HG02588 (cell line): ENCODE data around the gene CAPN12.

Experiments
- ATAC-seq: cut with Tn5 transposase; IDR thresholded peaks from one replicate; pipeline ENCODE4 v1.9.1; 2021; ENCODE audit warnings: mild to moderate bottlenecking, moderate library complexity; ENCODE audit not compliant: unreplicated experiment

CAPN12 gene

DNA sequence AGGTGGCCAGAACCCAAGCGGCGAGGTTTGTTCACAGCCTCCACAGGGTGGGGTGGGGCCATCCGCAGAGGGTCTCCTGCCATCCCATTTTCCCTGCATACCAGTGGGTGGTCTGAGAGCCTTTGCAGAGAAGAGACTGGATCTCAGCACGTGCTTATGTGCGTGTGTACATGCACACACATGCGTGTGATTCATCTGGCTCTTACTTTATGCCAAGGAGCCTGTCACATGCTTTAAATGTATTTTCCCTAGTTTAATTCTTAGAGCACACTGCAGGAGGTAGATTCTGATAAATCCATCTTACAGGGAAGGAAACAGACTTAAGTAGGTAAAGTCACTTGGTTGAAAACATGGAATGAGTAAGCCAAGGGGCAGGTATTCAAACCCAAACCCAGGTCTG lies 47.1 kb downstream of the CAPN12 start:
- ATAC-seq: no peak

DNA sequence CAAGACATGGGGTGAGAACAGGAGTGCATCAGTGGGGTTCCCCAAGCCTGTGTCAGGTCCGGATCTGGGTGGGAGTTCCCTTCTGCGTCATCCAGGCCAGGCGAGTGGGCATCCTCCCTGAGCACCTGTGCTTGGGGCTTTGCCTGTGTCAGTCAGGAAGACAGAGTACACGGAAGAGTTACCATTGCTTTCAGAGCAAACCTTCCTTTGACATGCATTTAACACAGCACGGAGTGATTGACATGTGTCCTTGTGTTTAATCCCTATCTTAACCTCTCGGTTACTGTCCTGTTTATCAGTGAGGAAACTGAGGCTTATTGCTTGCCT lies 47.6 kb downstream of the CAPN12 start:
- no peak for ATAC-seq

GRCh38 chr19:38695832-38696728 lies 48.2 kb downstream of the CAPN12 start:
- no peak for ATAC-seq

GRCh38 chr19:38695317-38695683 lies 49.0 kb downstream of the CAPN12 start:
- no peak for ATAC-seq

- no peak for ATAC-seq
These were observed 50.7 kb downstream of the CAPN12 start for GRCh38 chr19:38693380-38694223.

- ATAC-seq: no peak
These were observed 51.6 kb downstream of the CAPN12 start for GRCh38 chr19:38692458-38693379.

- ATAC-seq: no peak
These were observed 52.3 kb downstream of the CAPN12 start for GRCh38 chr19:38691938-38692457.

DNA sequence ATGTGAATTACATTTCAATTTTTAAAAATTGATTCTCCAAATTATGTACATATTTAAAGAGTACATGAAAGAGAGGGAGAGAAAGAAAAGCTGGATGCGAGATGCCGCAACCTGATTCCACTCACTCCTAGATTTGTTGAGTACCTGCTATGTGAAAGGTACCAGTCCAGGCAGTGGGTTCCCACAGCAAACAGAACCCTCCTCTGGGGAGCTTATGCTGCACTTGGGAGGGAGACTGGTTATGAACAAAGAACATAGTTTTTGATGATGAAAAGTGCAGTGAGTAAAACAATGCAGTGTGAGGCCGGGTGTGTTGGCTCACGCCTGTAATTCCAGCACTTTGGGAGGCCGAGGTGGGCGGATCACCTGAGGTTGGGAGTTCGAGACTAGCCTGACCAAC lies 53.4 kb downstream of the CAPN12 start:
- ATAC-seq: no peak

GRCh38 chr19:38690146-38690545 lies 54.1 kb downstream of the CAPN12 start:
- no peak for ATAC-seq

GRCh38 chr19:38687837-38688378 lies 56.4 kb downstream of the CAPN12 start:
- ATAC-seq: no peak

- no peak for ATAC-seq
These were observed 57.8 kb downstream of the CAPN12 start for GRCh38 chr19:38686530-38686888.

- no peak for ATAC-seq
These were observed 58.4 kb downstream of the CAPN12 start for GRCh38 chr19:38685666-38686529.

GRCh38 chr19:38684862-38685665 lies 59.2 kb downstream of the CAPN12 start:
- ATAC-seq: no peak

DNA sequence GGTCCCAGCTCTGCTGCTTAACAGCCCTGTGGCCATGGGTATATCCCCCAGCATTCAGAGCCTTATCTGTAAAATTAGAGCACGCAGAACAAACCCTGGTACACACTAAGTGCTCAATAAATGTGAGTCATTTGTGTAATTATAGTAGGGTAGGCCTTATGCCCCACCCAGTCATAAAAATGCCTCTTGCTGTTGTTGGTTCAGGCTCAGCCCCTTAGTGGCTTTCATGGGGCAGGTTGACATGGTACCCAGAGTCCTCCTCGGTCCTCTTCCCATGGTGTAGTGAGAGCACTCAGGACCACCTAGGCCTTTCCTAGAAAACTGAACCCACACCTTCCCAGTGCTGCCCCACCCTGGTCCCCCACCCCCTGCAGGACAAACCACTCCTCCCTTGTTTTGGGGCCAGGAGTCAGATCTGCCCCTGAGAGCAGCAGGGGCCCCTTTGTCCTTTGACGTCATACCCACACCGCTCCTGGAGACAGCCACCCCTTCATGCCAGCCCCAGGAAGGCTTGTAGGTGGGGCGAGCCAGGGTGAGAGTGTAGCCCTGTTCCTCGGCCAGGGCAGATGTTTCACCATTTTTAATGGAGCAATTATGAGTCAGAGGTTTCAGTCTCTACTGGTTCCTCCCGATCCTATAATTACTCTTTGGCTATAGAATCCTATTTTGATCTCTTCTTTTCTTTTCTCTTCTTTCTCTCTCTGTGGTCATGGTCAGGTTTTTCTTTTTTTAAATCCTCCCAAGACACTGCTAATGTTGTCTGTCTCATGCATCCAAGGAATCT lies 60.0 kb downstream of the CAPN12 start:
- no peak for ATAC-seq

- no peak for ATAC-seq
These were observed 60.7 kb downstream of the CAPN12 start for GRCh38 chr19:38683393-38684077.

- no peak for ATAC-seq
These were observed 61.3 kb downstream of the CAPN12 start for GRCh38 chr19:38682872-38683392.

DNA sequence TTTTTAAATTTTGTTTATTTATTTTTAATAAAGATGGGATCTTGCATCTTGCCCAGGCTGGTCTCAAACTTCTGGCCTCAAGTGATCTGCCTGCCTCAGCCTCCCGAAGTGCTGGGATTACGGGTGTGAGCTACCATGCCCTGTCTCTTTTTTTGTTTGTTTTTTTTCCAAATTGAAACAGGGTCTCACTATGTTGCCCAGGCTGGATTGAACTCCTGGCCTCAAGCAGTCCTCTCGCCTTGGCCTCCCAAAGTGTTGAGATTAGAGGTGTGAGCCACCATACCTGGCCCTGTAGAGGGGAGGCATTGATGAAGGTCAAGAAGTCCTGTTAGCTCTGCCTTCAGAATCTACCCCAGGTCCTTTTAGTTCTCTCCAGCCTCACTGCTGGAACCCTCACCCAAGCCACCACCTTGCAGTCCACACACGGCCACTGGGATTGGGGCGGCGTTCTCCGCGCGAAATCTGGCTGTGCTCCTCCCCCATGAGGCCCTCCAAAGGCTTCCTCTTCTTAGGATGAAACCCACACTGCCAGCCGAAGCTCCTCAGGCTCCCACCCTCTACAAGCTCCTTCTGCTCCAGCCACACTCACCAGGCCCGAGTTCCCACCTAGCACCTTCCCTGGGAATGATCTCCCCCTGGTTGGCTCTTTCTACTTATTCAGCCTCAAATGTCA lies 61.9 kb downstream of the CAPN12 start:
- no peak for ATAC-seq
